ENCODE measurements around the gene TIMM9. TPM values are rescaled to one million over a fixed set of nuclear protein-coding genes. Genes with fewer than 3 reads are reported as not detected.

TIMM9 gene
- total RNA-seq, 4 donors from 2014 or later: 4.9 to 48.9 (median 30.4) TPM

GRCh38 chr14:58415636-58416547 is 11.4 kb downstream of the TIMM9 start:
- H3K27me3 ChIP-seq: no peaks in the 10 kb centered on the region
- no peak overlapping the region for H3K27ac ChIP-seq
- no peaks in the 10 kb centered on the region for H3K4me1 ChIP-seq
- H3K4me3 ChIP-seq: no peak overlapping the region
- H3K9me3 ChIP-seq: no peaks in the 10 kb centered on the region
- intact Hi-C loops (cut with DNase I; ENCODE audit: low total_unique reads): no loop called here
- TF ChIP-seq POLR2A (IDR thresholded peaks at IDR 0.05) (no peak), CTCF (IDR thresholded peaks at IDR 0.05) (no peak)
- no peaks in the 10 kb centered on the region for H3K36me3 ChIP-seq
- no peak for DNase-seq

GRCh38 chr14:58414845-58415244 is 12.5 kb downstream of the TIMM9 start:
- Histone ChIP-seq H3K4me3 (no peak overlapping the region), H3K27ac (no peak overlapping the region), H3K27me3 (no peaks in the 10 kb centered on the region), H3K9me3 (no peaks in the 10 kb centered on the region), H3K4me1 (no peaks in the 10 kb centered on the region), H3K36me3 (no peaks in the 10 kb centered on the region)
- no peak for DNase-seq
- intact Hi-C loops (cut with DNase I; ENCODE audit: low total_unique reads): no loop called here
- TF ChIP-seq POLR2A (IDR thresholded peaks at IDR 0.05) (no peak), CTCF (IDR thresholded peaks at IDR 0.05) (no peak)

GRCh38 chr14:58408681-58409215 is 18.6 kb downstream of the TIMM9 start:
- intact Hi-C loops (cut with DNase I; ENCODE audit: low total_unique reads): no loop called here
- TF ChIP-seq POLR2A (IDR thresholded peaks at IDR 0.05) (no peak), CTCF (IDR thresholded peaks at IDR 0.05) (no peak)
- no peak overlapping the region for H3K27ac ChIP-seq
- no peaks in the 10 kb centered on the region for H3K9me3 ChIP-seq
- no peaks in the 10 kb centered on the region for H3K36me3 ChIP-seq
- no peaks in the 10 kb centered on the region for H3K27me3 ChIP-seq
- H3K4me1 ChIP-seq: no peaks in the 10 kb centered on the region
- DNase-seq: no peak
- H3K4me3 ChIP-seq: no peak overlapping the region

GRCh38 chr14:58401587-58401986 is 25.7 kb downstream of the TIMM9 start:
- TF ChIP-seq POLR2A (IDR thresholded peaks at IDR 0.05) (no peak), CTCF (IDR thresholded peaks at IDR 0.05) (no peak)
- Histone ChIP-seq H3K36me3 (no peaks in the 10 kb centered on the region), H3K27ac (no peak overlapping the region), H3K4me1 (no peaks in the 10 kb centered on the region), H3K4me3 (no peak overlapping the region), H3K27me3 (no peaks in the 10 kb centered on the region), H3K9me3 (no peaks in the 10 kb centered on the region)
- intact Hi-C loops (cut with DNase I; ENCODE audit: low total_unique reads): no loop called here
- DNase-seq: no peak

- no peak for DNase-seq
- no peak for TF ChIP-seq POLR2A (IDR thresholded peaks at IDR 0.05)
- no peak for TF ChIP-seq CTCF (IDR thresholded peaks at IDR 0.05)
- Histone ChIP-seq H3K9me3 (no peaks in the 10 kb centered on the region), H3K4me1 (no peaks in the 10 kb centered on the region), H3K27ac (no peak overlapping the region), H3K36me3 (no peaks in the 10 kb centered on the region), H3K4me3 (no peak overlapping the region), H3K27me3 (no peaks in the 10 kb centered on the region)
- intact Hi-C loops (cut with DNase I; ENCODE audit: low total_unique reads): no loop called here
Measured at GRCh38 chr14:58398895-58399294, 28.4 kb downstream of the TIMM9 start.

Data from uterus (tissue), 4 donors.